ENCODE data around the gene GFPT1. TPM values are rescaled to one million over a fixed set of nuclear protein-coding genes. Genes with fewer than 3 reads are reported as not detected.

GFPT1 gene
- total and polyA plus RNA-seq, 2 donors = 7.0 to 8.8 TPM

DNA sequence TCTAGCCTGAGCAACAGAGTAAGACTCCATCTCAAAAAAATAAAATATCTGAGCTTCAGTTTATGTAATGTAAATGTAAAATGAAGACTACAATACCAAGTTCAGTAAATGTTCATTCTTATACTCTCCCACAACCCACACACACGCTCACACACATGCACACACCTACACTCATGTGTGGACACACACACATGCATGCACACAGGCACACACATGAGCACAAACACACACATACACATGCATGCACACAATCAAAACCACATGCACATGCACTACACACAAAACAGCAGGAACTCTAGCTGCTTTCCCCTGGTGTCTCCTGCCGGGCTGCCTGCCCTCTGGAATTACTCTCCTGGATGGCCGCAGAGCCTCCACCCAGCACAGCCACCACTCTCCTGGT, 90.6 kb downstream of the GFPT1 start:
- Histone ChIP-seq H3K27ac (ENCODE audit: low read depth in 1 of 2, low read length in 1 of 2) (no peak overlapping the region), H3K36me3 (ENCODE audit: control insufficient read depth in 2 of 2, insufficient read depth in 2 of 2, low read length in 1 of 2) (no peaks in the 10 kb centered on the region), H3K4me3 (ENCODE audit: low read length in 2 of 2) (no peak overlapping the region), H3K4me1 (ENCODE audit: control insufficient read depth in 2 of 2, insufficient read depth in 2 of 2, low read length in 2 of 2) (no peaks in the 10 kb centered on the region), H3K27me3 (ENCODE audit: control insufficient read depth in 2 of 2, insufficient read depth in 1 of 2, low read length in 1 of 2) (no peaks in the 10 kb centered on the region), H3K9me3 (ENCODE audit: control insufficient read depth in 2 of 2, insufficient read depth in 1 of 2, low read length in 1 of 2) (no peaks in the 10 kb centered on the region)
- DNase-seq (ENCODE audit: low read depth in 6 of 9, low spot score in 9 of 9) = no peak
- 98% methylated on average over 3 of the region's 3 CpGs for WGBS

DNA sequence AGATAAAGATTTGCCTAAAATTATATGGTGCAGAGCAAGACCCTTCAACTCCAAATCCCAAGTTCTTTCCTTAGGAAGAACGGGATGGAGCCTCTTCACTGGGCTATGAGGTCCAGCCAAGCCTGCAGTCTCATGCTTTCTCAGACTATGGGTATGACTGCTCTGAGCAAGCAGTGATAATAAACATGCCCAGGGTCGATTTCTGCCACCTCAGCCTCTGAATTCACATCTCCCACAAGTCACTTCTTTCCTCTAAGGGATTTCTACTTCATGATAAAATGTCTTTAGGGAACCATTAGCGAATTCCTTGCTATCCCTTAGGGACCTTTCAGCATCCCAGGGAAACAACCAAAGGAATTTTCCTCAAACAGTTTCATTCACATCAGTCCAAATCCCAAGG, 94.8 kb downstream of the GFPT1 start:
- DNase-seq (ENCODE audit: low read depth in 6 of 9, low spot score in 9 of 9) = no peak
- Histone ChIP-seq H3K27ac (ENCODE audit: low read depth in 1 of 2, low read length in 1 of 2) (no peak overlapping the region), H3K27me3 (ENCODE audit: control insufficient read depth in 2 of 2, insufficient read depth in 1 of 2, low read length in 1 of 2) (no peaks in the 10 kb centered on the region), H3K9me3 (ENCODE audit: control insufficient read depth in 2 of 2, insufficient read depth in 1 of 2, low read length in 1 of 2) (no peaks in the 10 kb centered on the region), H3K4me3 (ENCODE audit: low read length in 2 of 2) (no peak overlapping the region), H3K36me3 (ENCODE audit: control insufficient read depth in 2 of 2, insufficient read depth in 2 of 2, low read length in 1 of 2) (no peaks in the 10 kb centered on the region), H3K4me1 (ENCODE audit: control insufficient read depth in 2 of 2, insufficient read depth in 2 of 2, low read length in 2 of 2) (no peaks in the 10 kb centered on the region)
- 87% methylated on average over 3 of the region's 3 CpGs for WGBS

DNA sequence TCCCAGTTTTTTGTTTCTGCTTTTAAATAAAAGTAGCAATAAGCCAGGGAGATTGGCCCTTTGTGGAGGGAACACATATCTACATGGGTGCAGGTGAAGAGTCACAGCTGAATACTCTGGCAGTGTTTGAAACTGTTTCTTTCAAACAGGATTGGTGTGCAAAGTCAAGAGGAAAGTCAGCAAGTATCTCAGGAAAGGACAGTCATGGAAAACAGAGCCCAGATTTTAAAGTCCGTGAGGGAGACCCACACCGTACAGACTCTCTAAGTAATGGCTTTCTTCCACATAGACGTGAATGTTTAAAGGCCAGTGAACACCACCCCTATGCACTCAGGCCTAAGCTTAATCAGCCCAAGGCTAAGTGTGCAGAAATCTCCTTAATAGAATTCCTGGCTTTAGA, 95.3 kb downstream of the GFPT1 start:
- DNase-seq (ENCODE audit: low read depth in 6 of 9, low spot score in 9 of 9) = no peak
- Histone ChIP-seq H3K4me3 (ENCODE audit: low read length in 2 of 2) (no peak overlapping the region), H3K27ac (ENCODE audit: low read depth in 1 of 2, low read length in 1 of 2) (no peak overlapping the region), H3K27me3 (ENCODE audit: control insufficient read depth in 2 of 2, insufficient read depth in 1 of 2, low read length in 1 of 2) (no peaks in the 10 kb centered on the region), H3K9me3 (ENCODE audit: control insufficient read depth in 2 of 2, insufficient read depth in 1 of 2, low read length in 1 of 2) (no peaks in the 10 kb centered on the region), H3K4me1 (ENCODE audit: control insufficient read depth in 2 of 2, insufficient read depth in 2 of 2, low read length in 2 of 2) (no peaks in the 10 kb centered on the region), H3K36me3 (ENCODE audit: control insufficient read depth in 2 of 2, insufficient read depth in 2 of 2, low read length in 1 of 2) (no peaks in the 10 kb centered on the region)
- 98% methylated on average over 3 of the region's 3 CpGs for WGBS

DNA sequence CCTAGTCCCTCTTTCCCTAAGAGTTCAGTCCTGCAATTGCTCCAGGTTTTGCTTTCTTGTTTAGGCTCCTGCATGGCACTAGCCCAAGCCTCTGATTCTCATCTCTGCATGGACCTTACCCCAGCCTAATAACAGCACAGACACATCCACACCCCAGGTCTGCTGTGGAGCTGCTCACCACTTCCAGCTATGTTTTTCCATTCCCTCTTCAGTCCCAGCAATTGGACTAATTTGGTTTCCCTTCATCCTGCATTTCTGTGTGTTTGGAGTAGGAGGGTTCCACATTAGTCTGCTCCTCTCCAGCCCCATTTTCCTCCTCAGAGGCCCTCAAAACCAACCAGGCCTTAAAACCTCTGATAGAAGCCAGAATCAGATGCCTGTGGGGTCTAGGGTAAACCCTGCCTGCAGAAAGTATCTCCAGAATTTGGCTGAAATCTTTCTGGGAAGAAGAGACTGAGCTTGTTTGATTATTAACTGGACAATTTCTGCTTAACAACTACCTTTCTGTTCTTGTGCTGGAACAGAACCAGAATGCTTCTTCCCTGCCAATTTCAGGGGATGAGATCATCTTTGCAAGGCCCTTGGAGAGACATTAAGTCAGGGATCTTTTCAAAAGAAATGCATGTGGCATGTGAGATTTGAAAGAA, 95.9 kb downstream of the GFPT1 start:
- H3K36me3 ChIP-seq (ENCODE audit: control insufficient read depth in 2 of 2, insufficient read depth in 2 of 2, low read length in 1 of 2) = no peaks in the 10 kb centered on the region
- no peak overlapping the region for H3K27ac ChIP-seq (ENCODE audit: low read depth in 1 of 2, low read length in 1 of 2)
- DNase-seq (ENCODE audit: low read depth in 6 of 9, low spot score in 9 of 9) = no peak
- no peaks in the 10 kb centered on the region for H3K27me3 ChIP-seq (ENCODE audit: control insufficient read depth in 2 of 2, insufficient read depth in 1 of 2, low read length in 1 of 2)
- no peaks in the 10 kb centered on the region for H3K4me1 ChIP-seq (ENCODE audit: control insufficient read depth in 2 of 2, insufficient read depth in 2 of 2, low read length in 2 of 2)
- H3K4me3 ChIP-seq (ENCODE audit: low read length in 2 of 2) = no peak overlapping the region
- H3K9me3 ChIP-seq (ENCODE audit: control insufficient read depth in 2 of 2, insufficient read depth in 1 of 2, low read length in 1 of 2) = no peaks in the 10 kb centered on the region

DNA sequence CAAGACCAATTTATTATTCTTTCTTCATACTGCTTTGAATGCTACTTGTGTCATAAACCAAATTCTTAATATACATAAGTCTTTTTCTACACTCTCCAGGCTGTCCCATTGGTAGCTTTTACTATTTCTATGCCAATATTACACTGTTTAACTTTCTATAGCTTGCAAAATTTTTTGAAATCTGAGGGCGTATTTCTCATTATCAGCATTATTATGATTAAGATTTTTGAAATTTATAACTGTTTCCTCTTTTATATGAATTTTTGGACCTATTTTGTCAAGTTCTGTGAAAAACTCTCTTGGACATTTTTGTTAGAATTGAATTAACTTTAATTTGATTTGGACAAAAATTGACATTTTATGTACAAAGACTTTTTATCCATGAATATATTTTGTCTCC, 98.6 kb downstream of the GFPT1 start:
- DNase-seq (ENCODE audit: low read depth in 6 of 9, low spot score in 9 of 9) = no peak
- no peaks in the 10 kb centered on the region for H3K27me3 ChIP-seq (ENCODE audit: control insufficient read depth in 2 of 2, insufficient read depth in 1 of 2, low read length in 1 of 2)
- no peaks in the 10 kb centered on the region for H3K4me1 ChIP-seq (ENCODE audit: control insufficient read depth in 2 of 2, insufficient read depth in 2 of 2, low read length in 2 of 2)
- WGBS = 98% methylated on average over 1 of the region's 1 CpG
- H3K9me3 ChIP-seq (ENCODE audit: control insufficient read depth in 2 of 2, insufficient read depth in 1 of 2, low read length in 1 of 2) = no peaks in the 10 kb centered on the region
- H3K27ac ChIP-seq (ENCODE audit: low read depth in 1 of 2, low read length in 1 of 2) = no peak overlapping the region
- no peaks in the 10 kb centered on the region for H3K36me3 ChIP-seq (ENCODE audit: control insufficient read depth in 2 of 2, insufficient read depth in 2 of 2, low read length in 1 of 2)
- H3K4me3 ChIP-seq (ENCODE audit: low read length in 2 of 2) = no peak overlapping the region

DNA sequence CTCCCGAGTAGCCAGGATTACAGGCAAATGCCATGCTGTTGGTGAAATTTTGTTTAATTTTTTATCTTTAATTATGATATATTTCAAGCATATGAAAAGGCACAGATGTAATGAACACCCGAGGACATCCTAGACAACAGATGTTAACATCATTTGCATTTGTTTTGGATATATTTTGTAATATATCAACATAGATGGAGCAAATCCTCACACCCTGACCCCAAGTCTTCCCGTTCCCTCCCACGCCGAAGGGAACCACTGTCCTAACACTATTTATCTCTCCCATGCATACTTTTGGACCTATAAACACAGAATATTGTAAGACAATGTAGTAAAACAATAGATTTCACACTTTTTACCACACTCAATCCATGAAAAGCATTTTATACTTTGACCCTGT, 99.5 kb downstream of the GFPT1 start:
- Histone ChIP-seq H3K36me3 (ENCODE audit: control insufficient read depth in 2 of 2, insufficient read depth in 2 of 2, low read length in 1 of 2) (no peaks in the 10 kb centered on the region), H3K9me3 (ENCODE audit: control insufficient read depth in 2 of 2, insufficient read depth in 1 of 2, low read length in 1 of 2) (no peaks in the 10 kb centered on the region), H3K27me3 (ENCODE audit: control insufficient read depth in 2 of 2, insufficient read depth in 1 of 2, low read length in 1 of 2) (no peaks in the 10 kb centered on the region), H3K27ac (ENCODE audit: low read depth in 1 of 2, low read length in 1 of 2) (no peak overlapping the region), H3K4me1 (ENCODE audit: control insufficient read depth in 2 of 2, insufficient read depth in 2 of 2, low read length in 2 of 2) (no peaks in the 10 kb centered on the region), H3K4me3 (ENCODE audit: low read length in 2 of 2) (no peak overlapping the region)
- WGBS = 96% methylated on average over 5 of the region's 5 CpGs
- no peak for DNase-seq (ENCODE audit: low read depth in 6 of 9, low spot score in 9 of 9)

DNA sequence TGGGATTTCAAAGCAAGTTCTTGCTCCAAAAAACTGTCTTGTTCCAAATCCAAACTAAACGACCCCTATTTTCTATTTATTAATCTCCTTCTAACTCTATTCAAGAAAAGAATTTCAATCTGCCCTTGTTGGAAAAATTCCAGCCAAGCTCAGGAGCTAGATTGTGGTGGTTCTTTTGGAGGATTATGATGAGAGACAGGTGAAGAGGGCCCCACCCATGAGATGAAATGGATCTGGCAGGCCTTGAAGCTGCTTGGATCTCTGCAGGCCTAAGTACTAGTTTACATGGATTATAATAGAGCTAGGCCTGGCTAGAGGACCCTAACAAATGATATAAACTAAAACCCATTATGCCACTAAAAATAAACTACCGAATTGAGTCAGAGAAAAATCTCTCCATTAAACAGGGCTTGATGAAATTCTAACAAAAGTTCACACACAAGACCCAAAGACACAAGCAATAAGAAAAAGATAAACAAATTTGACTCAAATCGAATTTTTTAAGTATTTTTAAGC, 101.6 kb downstream of the GFPT1 start:
- H3K27ac ChIP-seq (ENCODE audit: low read depth in 1 of 2, low read length in 1 of 2) = no peak overlapping the region
- no peaks in the 10 kb centered on the region for H3K4me1 ChIP-seq (ENCODE audit: control insufficient read depth in 2 of 2, insufficient read depth in 2 of 2, low read length in 2 of 2)
- no peaks in the 10 kb centered on the region for H3K36me3 ChIP-seq (ENCODE audit: control insufficient read depth in 2 of 2, insufficient read depth in 2 of 2, low read length in 1 of 2)
- DNase-seq (ENCODE audit: low read depth in 6 of 9, low spot score in 9 of 9) = no peak
- H3K27me3 ChIP-seq (ENCODE audit: control insufficient read depth in 2 of 2, insufficient read depth in 1 of 2, low read length in 1 of 2) = no peaks in the 10 kb centered on the region
- no peak overlapping the region for H3K4me3 ChIP-seq (ENCODE audit: low read length in 2 of 2)
- 91% methylated on average over 3 of the region's 3 CpGs for WGBS
- no peaks in the 10 kb centered on the region for H3K9me3 ChIP-seq (ENCODE audit: control insufficient read depth in 2 of 2, insufficient read depth in 1 of 2, low read length in 1 of 2)

DNA sequence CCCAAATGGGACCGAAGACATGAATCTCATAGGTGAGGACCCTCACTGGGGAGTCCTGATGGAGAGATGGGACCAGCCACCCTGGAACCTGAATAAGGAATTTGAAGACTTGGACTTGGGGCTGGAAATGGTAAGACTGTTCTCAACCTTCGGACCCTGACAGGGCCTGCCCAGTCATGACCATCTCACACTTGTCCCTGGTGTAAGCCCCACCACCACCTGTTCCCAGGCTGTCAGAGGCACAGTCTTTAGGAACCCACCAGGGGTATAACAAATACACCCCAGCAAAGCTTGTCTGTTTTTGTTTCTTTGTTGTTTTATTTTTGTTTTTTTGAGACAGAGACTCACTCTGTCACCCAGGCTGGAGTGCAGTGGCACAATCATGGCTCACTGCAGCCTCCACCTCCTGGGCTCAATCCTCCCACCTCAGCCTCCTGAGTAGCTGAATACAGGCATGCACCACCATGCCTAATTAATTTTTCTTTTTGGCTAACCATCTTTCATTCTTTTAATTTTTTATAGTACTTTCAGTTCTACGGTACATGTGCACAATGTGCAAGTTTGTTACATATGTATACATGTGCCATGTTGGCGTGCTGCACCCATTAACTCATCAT, 106.1 kb downstream of the GFPT1 start:
- Histone ChIP-seq H3K27ac (ENCODE audit: low read depth in 1 of 2, low read length in 1 of 2) (no peak overlapping the region), H3K9me3 (ENCODE audit: control insufficient read depth in 2 of 2, insufficient read depth in 1 of 2, low read length in 1 of 2) (no peaks in the 10 kb centered on the region), H3K27me3 (ENCODE audit: control insufficient read depth in 2 of 2, insufficient read depth in 1 of 2, low read length in 1 of 2) (no peaks in the 10 kb centered on the region), H3K36me3 (ENCODE audit: control insufficient read depth in 2 of 2, insufficient read depth in 2 of 2, low read length in 1 of 2) (no peaks in the 10 kb centered on the region), H3K4me1 (ENCODE audit: control insufficient read depth in 2 of 2, insufficient read depth in 2 of 2, low read length in 2 of 2) (no peaks in the 10 kb centered on the region), H3K4me3 (ENCODE audit: low read length in 2 of 2) (no peak overlapping the region)
- no peak for DNase-seq (ENCODE audit: low read depth in 6 of 9, low spot score in 9 of 9)
- WGBS = 98% methylated on average over 4 of the region's 4 CpGs

DNA sequence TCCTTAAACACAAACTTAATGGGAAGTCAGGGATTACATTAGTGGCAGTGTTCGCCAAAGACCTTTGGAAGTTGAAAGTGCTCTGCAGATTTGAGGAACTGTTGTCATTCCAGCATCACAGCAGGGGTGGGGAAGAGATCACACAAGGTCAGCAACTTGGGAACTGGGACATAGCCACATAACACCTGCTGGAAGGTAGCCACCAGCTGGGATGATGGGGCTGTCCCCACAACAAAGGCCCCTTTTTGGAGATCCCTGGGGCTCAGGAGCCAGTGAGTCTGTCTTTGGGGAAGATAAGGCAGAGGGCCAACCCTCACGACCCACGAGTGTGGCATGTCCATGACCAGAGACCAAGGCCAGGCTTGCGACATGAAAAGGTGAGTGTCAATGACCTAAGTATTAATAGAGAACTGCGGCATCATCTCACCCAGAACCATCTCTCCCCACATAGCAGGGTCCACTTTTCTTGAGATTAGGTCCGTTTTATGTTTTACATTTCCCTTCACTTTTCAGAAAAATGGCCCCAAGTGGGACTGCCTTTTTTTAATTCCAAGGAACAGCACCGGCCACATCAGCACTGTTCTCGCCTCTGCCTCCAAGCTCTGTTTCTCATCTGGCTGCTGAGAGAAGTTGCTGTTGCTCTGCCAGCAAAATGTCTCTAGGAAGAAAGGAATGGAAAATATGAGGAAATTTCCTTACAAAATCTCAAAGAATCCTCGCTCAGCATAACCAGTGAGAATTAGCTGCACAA, 106.9 kb downstream of the GFPT1 start:
- Histone ChIP-seq H3K27me3 (ENCODE audit: control insufficient read depth in 2 of 2, insufficient read depth in 1 of 2, low read length in 1 of 2) (no peaks in the 10 kb centered on the region), H3K4me1 (ENCODE audit: control insufficient read depth in 2 of 2, insufficient read depth in 2 of 2, low read length in 2 of 2) (no peaks in the 10 kb centered on the region), H3K4me3 (ENCODE audit: low read length in 2 of 2) (no peak overlapping the region), H3K36me3 (ENCODE audit: control insufficient read depth in 2 of 2, insufficient read depth in 2 of 2, low read length in 1 of 2) (no peaks in the 10 kb centered on the region), H3K9me3 (ENCODE audit: control insufficient read depth in 2 of 2, insufficient read depth in 1 of 2, low read length in 1 of 2) (no peaks in the 10 kb centered on the region), H3K27ac (ENCODE audit: low read depth in 1 of 2, low read length in 1 of 2) (no peak overlapping the region)
- WGBS = 94% methylated on average over 9 of the region's 9 CpGs
- no peak for DNase-seq (ENCODE audit: low read depth in 6 of 9, low spot score in 9 of 9)
